Memory B cell (primary cell): ENCODE results near the gene ZNF750.

ENCODE experiments used
- ATAC-seq: fragments of 150-1000 bp; cut with Tn5 transposase; 2 replicates; pipeline ENCODE4 v1.10.0; 2021; ENCODE audit warnings: low read depth, mild to moderate bottlenecking, moderate library complexity
- DNase-seq, 2 donors: peaks; one replicate each; pipeline ENCODE4 v3.0.0; 2022; ENCODE audit warnings: low spot score in 2 of 2
- H3K27ac Mint-ChIP-seq: one replicate; pipeline ENCODE4 v1.8.0; 2022; ENCODE audit warnings: mild to moderate bottlenecking, moderate library complexity, mixed read lengths
- H3K27me3 Mint-ChIP-seq: one replicate; pipeline ENCODE4 v1.8.0; 2022; ENCODE audit warnings: mixed read lengths
- H3K36me3 Mint-ChIP-seq: one replicate; pipeline ENCODE4 v1.8.0; 2022; ENCODE audit warnings: mild to moderate bottlenecking, mixed read lengths
- H3K4me1 Mint-ChIP-seq: one replicate; pipeline ENCODE4 v1.8.0; 2022; ENCODE audit warnings: mixed read lengths
- H3K4me3 Mint-ChIP-seq: one replicate; pipeline ENCODE4 v1.8.0; 2022; ENCODE audit warnings: mild to moderate bottlenecking, moderate library complexity, mixed read lengths
- H3K9me3 Mint-ChIP-seq: one replicate; pipeline ENCODE4 v1.8.0; 2022; ENCODE audit warnings: mixed read lengths

The ZNF750 gene

DNA sequence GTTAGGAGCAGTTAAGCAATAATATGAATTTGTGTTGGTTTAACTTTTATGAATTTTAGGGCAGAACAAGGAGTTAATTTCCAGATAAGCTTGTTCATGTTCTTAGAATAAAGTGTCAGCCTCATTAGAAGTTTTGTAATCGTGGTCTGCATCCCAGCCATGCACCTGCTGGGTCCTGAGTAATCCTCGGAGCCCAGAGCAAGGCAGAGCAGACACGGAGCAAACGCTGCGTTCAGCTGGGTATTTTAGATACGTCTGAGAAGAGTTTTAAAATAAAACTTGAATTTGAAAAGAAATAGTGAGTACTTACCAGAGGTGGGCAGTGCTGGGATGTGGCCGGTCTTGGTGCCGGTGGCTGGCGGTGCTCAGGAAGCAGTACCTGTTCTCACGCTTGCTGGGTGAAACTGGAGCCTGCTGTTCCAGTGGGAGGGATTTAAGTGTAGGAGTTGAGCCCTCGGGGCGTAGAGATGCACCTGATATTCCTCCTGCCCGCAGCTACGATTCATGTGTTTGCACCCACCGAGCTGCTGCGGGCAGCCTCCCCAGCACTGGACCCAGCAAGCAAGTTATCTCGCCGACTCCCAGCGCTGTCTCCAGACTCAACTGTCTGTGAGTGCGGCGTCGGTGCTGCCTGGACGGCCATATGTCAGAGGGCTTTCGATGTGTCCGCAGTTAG is at the start of gene ZNF750:
TSS of gene ZNF750 (minus strand) at position 406 of the 676 bp plus-strand sequence. CDS start 7,568 bp downstream, outside the sequence.
- no peak within 1 kb of the TSS for H3K27ac Mint-ChIP-seq
- H3K9me3 Mint-ChIP-seq = no peaks in the 10 kb centered on the region
- ATAC-seq (no peak), DNase-seq (no peak)
- no peak within 1 kb of the TSS for H3K4me3 Mint-ChIP-seq
- H3K4me1 Mint-ChIP-seq = peaks cover 4% of the 10 kb centered on the region
- peaks cover 4% of the 10 kb centered on the region for H3K36me3 Mint-ChIP-seq
- H3K27me3 Mint-ChIP-seq = no peaks in the 10 kb centered on the region

DNA sequence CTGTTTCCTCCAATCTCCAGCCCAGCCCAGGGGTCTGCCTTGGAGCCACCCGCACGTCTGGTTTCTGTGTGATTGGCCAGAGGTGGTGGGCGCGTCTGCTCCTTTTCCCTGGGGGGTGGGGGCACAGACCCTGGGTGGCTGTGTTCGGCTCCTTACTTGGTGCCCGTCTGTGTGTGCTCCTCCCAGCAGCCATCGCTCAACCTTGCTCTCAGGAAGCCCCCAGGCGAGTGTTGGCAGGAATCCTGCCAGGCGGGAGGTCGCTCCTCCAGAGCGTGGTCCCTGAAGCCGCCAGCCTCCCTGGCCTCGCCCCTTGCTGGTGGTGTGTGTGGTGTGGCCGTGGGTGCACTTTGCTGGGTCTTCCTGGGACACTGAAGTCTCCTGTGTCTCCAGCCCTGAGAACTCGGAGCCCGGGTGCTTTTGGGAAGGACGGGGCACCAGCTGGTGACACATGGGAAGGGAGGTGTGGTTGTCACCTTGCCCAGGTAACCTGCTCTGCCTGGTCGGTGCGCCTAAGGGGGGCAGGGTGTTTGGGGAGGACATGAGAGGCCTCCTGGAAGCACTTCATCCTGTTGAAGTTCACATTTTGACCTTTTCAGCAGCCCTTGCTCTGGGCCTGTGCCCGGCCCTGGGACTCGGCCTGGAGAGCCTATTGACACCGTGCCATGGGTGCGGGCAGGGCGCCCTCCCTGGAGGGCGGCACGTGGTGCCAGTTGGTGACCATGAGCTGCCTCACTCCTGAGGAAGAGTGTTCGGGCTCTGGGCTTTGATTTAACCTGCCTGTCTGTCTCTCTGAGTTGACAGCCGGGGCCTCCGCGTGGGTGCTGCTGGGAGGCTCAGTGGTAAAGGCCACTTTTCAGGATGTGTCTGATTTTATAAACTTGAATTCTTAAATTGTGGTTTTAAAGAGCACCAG is 49.0 kb upstream of the ZNF750 start:
- Mint-ChIP-seq H3K36me3 (peaks cover 18% of the 10 kb centered on the region), H3K27ac (no peak overlapping the region)

DNA sequence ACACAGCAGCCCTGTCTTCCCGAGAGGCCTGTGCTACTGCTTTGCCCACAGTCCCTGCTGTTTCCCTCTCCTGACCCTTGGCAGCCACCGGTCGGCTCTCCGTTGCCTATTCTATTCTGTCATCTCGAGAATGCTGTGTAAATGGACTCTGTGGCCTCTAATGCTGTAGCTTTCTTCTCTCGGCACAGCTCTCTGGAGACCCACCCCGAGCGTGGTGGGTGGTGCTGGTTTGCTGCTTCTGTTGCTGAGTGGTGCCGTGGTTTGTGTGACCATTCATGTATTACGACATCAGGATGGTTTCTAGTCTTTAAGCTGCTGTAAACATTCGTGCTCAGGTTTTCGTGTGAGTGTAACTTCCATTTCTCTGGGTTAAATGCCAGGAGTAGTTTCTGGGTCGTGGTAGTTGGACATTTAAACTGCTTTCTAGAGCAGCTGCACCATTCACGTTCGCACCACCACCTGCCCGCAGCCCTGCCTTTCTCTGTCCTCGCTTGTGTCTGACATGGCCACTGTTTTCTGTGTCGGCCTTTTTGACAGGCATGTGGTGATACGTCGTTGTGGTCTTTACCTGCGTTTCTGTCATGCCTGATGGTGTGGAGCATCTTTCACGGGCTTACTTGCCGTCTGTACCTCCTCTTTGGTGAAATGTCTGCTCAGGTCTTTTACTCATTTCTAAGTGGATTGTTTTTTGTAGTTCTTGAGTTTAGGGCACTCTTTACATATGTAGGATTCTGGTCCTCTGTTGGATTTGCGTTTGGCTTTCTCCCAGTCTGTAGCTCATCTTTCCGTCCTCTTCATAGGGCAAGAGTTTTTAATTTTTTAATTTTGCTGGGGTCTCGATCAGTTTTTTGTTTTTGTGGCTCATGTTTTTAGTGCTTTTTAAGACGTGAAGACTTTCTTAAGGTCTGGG is 47.7 kb upstream of the ZNF750 start:
- Mint-ChIP-seq H3K4me1 (peaks cover 22% of the 10 kb centered on the region), H3K9me3 (no peaks in the 10 kb centered on the region), H3K27ac (no peak overlapping the region)

More for the DNA sequence above, 49.0 kb upstream of the ZNF750 start:
- Mint-ChIP-seq H3K4me1 (peaks cover 30% of the 10 kb centered on the region), H3K4me3 (no peak overlapping the region), H3K9me3 (no peaks in the 10 kb centered on the region), H3K27me3 (no peaks in the 10 kb centered on the region)
- no peak for DNase-seq
- ATAC-seq = no peak

DNA sequence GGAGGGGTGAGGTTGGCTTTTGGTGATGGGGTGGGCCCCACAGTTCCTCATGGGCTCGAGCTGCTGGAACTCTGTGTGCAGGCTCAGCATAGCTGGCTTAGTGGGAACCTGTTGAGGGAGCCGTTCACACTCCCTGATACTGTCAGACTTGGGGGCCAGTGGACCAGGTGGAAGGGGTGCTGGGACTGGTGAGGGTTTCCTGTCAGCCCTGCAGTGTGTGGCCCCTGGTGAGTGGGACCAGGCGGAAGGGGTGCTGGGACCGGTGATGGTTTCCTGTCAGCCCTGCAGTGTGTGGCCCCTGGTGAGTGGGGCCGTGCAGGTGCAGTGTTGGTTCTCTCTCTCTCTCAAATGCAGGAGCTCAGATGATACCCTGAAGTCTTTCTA is 45.1 kb upstream of the ZNF750 start:
- peaks cover 10% of the 10 kb centered on the region for H3K36me3 Mint-ChIP-seq
- DNase-seq (peak in 1 of 2 donors; percentile 30), ATAC-seq (peak; percentile 65)
- H3K9me3 Mint-ChIP-seq = peaks cover under 1% of the 10 kb centered on the region
- no peaks in the 10 kb centered on the region for H3K27me3 Mint-ChIP-seq
- H3K4me3 Mint-ChIP-seq = peak overlapping the region; percentile 17
- peak overlapping the region; percentile 59 for H3K27ac Mint-ChIP-seq
- H3K4me1 Mint-ChIP-seq = peaks cover 23% of the 10 kb centered on the region

More for the DNA sequence above, 47.7 kb upstream of the ZNF750 start:
- Mint-ChIP-seq H3K27me3 (no peaks in the 10 kb centered on the region), H3K36me3 (peaks cover 18% of the 10 kb centered on the region), H3K4me3 (peak overlapping the region; percentile 55)
- DNase-seq (no peak), ATAC-seq (no peak)

DNA sequence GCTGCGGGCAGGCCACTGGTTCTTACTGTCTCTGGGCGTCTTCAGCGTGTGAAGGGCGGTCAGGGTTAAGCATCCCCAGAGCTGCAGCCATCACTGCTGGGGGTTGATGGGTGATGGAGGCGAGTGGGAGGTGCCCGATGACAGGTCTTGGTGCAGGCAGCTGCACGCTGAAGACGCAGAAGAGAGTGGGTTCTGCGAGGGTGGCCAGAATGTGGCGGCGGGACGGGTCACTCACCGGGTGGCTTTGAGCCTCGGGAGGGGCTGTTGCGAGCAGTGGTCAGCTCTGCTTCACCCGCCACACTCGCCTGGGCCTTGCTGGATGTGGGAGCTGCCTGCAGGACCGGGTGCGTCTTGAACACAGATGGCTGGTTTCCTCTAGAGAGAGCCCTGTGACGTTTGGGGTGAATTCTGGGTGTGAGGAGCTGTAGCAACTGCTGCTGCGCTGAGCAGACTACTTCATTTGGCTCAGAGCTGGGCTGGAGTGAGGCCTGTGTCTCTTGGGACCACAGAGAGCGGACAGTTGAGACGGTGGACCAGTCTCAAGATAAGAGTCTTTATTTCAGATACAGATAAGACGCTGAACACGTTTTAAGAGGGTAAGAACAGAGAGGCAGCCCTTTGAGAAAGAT is 44.6 kb upstream of the ZNF750 start:
- Mint-ChIP-seq H3K4me1 (peaks cover 25% of the 10 kb centered on the region), H3K9me3 (peaks cover 2% of the 10 kb centered on the region), H3K36me3 (peaks cover 13% of the 10 kb centered on the region), H3K4me3 (peak overlapping the region; percentile 31), H3K27ac (peak overlapping the region; percentile 59), H3K27me3 (no peaks in the 10 kb centered on the region)
- DNase-seq = no peak
- peak; percentile 21 for ATAC-seq

DNA sequence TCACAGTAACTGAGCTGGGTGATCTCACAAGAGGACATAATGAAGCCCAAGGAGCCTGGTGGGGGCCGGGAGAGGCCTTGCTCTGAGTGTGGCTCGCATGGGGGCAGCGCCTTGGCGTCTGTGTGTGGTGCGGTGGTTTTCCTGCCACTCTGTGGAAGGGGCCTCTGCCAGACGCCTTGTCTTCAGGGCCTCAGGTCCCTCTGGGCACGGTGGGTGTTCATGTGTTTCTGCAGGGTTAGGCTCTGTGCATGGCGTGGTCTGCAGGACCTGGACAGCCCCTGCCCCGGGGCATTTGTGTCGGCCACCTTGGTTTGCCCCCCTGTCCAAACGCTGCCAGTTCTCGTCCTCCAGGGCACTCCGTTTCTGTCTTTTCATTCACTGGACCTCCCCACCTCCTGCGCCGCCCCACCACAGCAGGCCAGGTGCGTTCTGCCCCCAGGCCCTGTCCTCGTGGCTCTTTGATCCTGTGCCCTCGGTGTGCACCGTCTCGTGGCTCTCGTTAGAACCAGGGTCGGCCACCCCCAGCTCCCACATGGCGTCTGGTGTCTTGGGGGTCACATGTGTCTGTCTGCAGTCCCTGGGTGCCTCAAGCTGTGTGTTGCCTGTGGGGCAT is 43.7 kb upstream of the ZNF750 start:
- H3K36me3 Mint-ChIP-seq = peaks cover 15% of the 10 kb centered on the region

DNA sequence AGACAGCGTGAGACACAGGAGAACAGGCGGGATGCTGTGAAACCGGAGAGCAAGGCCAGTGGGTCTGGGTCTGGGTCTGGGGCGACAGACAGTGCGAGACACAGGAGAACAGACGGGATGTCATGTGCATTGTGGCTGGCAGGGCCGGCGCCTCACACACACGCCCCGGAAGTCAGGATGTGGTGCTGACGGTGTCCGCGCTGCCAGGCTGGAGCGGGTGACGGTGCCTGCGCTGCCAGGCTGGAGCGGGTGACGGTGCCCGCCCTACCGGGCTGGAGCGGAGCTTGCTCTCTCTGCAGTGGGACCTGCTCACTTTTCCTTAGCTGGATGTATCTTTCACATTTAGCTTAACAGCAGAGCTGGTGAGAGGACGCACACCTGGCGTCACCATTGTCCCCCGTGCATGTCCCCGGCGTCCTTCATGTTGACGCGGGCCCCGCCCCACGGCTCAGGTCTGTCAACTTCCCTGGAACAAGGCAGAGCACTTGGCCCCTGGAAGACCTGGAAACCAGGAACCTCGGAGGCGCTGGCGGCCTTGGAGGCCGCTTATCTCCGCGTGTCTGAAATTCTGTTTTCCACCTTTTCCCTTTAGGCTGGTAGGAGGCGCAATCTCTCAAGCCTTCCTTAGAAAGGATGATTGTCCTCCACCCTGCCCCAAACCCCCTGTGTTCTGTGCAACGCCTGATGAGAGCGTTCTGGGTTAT is 43.0 kb upstream of the ZNF750 start:
- DNase-seq = no peak
- Mint-ChIP-seq H3K27ac (no peak overlapping the region), H3K9me3 (peaks cover 2% of the 10 kb centered on the region), H3K27me3 (no peaks in the 10 kb centered on the region), H3K36me3 (peaks cover 16% of the 10 kb centered on the region), H3K4me1 (peaks cover 32% of the 10 kb centered on the region), H3K4me3 (no peak overlapping the region)
- ATAC-seq = peak; percentile 76

More for the DNA sequence above, 43.7 kb upstream of the ZNF750 start:
- Mint-ChIP-seq H3K4me1 (peaks cover 28% of the 10 kb centered on the region), H3K27me3 (no peaks in the 10 kb centered on the region), H3K27ac (peak overlapping the region; percentile 59), H3K4me3 (no peak overlapping the region), H3K9me3 (peaks cover 2% of the 10 kb centered on the region)
- DNase-seq = no peak
- ATAC-seq = no peak

DNA sequence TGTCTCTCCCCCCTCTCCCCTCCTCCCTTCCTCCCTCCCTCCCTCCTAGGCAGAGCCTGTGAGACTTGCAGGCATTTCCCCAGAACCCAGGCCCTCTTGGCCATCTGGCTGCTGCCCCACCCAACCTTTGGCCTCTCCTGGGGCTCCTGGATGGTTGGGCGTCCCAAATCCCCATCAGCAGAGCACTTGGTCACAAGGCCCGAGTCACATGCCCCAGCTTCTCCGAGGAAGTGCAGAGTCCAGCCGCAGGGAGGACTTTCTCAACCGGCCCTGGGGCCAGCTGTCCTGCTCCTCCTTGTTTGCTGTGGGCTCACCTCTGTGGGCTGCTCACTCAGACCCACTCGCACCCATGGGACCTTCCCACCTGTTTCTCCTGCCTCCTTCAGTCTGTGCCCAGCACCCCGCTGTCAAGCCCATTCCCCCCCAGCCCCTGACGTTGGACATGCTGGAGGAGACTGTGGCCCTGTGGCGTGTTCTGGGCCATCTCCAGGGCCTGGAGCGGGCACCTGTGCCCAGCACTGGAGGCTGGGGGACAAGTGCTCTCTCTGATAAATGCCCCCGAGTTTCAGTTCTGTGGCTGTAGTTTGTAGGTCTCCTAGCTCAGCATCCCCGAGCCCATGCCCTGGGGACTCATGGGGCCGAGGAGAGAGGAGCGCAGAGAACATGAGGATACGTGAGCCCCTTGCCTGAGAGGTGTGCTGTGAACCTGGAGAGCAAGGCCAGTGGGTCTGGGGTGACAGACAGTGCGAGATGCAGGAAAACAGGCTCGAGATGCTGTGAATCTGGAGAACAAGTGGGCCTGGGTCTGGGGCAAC is 42.3 kb upstream of the ZNF750 start:
- H3K4me1 Mint-ChIP-seq = peaks cover 25% of the 10 kb centered on the region
- ATAC-seq (no peak), DNase-seq (no peak)
- H3K9me3 Mint-ChIP-seq = peaks cover 2% of the 10 kb centered on the region
- H3K27ac Mint-ChIP-seq = no peak overlapping the region
- no peaks in the 10 kb centered on the region for H3K27me3 Mint-ChIP-seq
- H3K4me3 Mint-ChIP-seq = no peak overlapping the region
- H3K36me3 Mint-ChIP-seq = peaks cover 10% of the 10 kb centered on the region

DNA sequence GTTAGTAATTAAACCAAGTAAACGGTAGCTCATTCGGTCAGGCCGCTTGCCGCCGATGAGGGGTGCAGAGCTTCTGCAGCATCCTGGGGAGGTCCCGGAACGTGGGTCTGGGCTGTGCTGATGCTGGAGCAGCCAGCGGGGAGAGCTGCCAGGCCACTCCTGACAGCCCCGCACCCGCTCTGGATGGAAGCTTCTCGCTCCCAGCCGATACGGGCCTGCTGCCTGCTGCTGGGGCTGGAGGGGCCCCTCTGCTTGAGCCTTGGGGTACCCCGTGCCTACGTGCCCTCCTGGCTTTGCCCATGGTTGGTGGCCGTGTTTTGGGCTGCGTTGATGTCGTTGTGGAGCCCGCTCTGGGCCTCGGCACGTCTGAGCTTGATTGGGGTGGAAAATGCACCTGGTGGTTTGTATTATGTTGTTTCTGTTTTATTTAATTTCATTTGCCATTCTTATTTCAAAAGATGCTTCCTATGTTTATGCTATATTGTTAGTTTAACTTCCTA is 41.6 kb upstream of the ZNF750 start:
- Mint-ChIP-seq H3K4me3 (no peak overlapping the region), H3K4me1 (peaks cover 25% of the 10 kb centered on the region), H3K27ac (no peak overlapping the region), H3K27me3 (no peaks in the 10 kb centered on the region), H3K9me3 (peaks cover 2% of the 10 kb centered on the region), H3K36me3 (peaks cover 9% of the 10 kb centered on the region)
- DNase-seq (no peak), ATAC-seq (no peak)

DNA sequence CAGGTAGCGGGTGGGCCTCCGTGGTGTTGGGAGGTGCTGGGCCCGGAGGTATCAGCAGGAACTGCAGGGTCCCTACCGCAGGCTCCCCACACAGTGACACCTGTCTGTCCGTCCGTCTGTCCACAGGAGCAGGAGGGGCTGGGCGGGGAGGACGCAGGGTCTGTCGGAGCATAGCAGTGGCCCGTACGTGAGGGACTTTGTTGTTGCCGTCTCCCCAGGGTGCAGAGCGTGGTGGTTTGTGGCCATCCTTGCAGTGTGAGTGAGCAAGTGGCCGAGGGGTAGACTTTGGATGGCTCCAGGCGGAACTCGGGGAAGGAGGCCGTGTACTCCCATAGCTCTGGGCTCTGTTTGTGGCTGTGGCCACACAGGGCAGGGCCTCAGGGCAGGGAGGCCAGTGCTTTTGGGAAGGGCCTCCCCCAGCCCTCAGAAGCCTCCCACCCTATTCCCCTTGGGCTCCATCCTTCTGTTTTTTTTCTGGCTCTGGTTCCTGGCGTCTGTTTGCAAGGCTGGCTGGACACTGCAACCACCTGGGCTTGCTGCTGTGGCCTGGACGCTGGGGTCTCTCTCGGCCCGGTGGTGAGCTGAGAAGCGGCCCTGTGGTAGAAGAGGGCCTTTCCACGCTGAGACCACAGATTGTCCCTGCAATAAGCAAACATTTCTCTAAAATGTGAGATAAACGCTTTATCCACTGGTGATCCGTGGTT is 41.0 kb upstream of the ZNF750 start:
- ATAC-seq (no peak), DNase-seq (no peak)
- H3K4me3 Mint-ChIP-seq = no peak overlapping the region
- peaks cover 2% of the 10 kb centered on the region for H3K9me3 Mint-ChIP-seq
- H3K27me3 Mint-ChIP-seq = no peaks in the 10 kb centered on the region
- H3K27ac Mint-ChIP-seq = no peak overlapping the region
- H3K4me1 Mint-ChIP-seq = peaks cover 20% of the 10 kb centered on the region
- H3K36me3 Mint-ChIP-seq = peaks cover 9% of the 10 kb centered on the region

DNA sequence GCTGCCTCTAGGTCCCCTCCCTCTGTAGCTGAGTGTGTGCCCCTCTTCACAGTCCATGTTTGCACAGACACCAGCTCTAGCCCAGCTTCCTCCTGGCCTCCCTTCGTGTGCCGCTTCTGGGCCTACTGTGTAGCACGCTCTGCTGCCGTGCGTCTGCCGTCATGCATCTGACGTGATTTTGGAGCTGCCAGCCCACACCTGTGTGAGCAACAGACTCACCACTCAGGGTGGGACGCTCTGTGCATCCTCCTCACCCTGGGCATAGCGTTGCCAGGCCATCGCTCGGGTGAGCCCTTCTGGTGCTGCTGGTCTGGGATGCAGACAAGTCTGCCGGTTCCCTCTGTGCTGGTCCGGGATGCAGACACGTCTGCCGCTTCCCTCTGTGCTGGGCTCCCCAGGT is 39.4 kb upstream of the ZNF750 start:
- H3K9me3 Mint-ChIP-seq = peaks cover 2% of the 10 kb centered on the region
- H3K36me3 Mint-ChIP-seq = peaks cover 9% of the 10 kb centered on the region
- H3K4me3 Mint-ChIP-seq = no peak overlapping the region
- DNase-seq (no peak), ATAC-seq (no peak)
- H3K4me1 Mint-ChIP-seq = peaks cover 12% of the 10 kb centered on the region
- peak overlapping the region; percentile 28 for H3K27ac Mint-ChIP-seq
- no peaks in the 10 kb centered on the region for H3K27me3 Mint-ChIP-seq
